Ascending aorta (tissue), 2 donors: Measurements from ENCODE around the gene OR6Q1. TPM values are rescaled to one million over a fixed set of nuclear protein-coding genes. Genes with fewer than 3 reads are reported as not detected.
A peak's percentile ranks its signal among the peaks of the same experiment; 100 is the strongest.

ENCODE experiments used
- DNase-seq, 2 donors: peaks; one replicate each; pipeline ENCODE4 v3.0.0-alpha.2; 2019; ENCODE audit warnings: low spot score in 2 of 2
- H3K27ac ChIP-seq, 2 donors: fragments of 200-600 bp; sonication (generic); one replicate each; pipeline ENCODE4 v1.5.1; 2016 to 2017; ENCODE audit warnings: mild to moderate bottlenecking in 1 of 2
- H3K27me3 ChIP-seq: fragments of 200-600 bp; sonication (generic); one replicate; pipeline ENCODE4 v1.5.1; 2017
- H3K36me3 ChIP-seq, 2 donors: fragments of 200-600 bp; sonication (generic); one replicate each; pipeline ENCODE4 v1.5.1; 2016
- H3K4me1 ChIP-seq, 2 donors: fragments of 200-600 bp; sonication (generic); one replicate each; pipeline ENCODE4 v1.5.1; 2016 to 2017; ENCODE audit warnings: mild to moderate bottlenecking in 1 of 2
- H3K4me3 ChIP-seq, 2 donors: fragments of 200-600 bp; sonication (generic); one replicate each; pipeline ENCODE4 v1.5.1; 2016 to 2017; ENCODE audit warnings: mild to moderate bottlenecking in 1 of 2
- H3K9me3 ChIP-seq, 2 donors: fragments of 200-600 bp; sonication (generic); one replicate each; pipeline ENCODE4 v1.5.1; 2016
- intact Hi-C: fragments of 100-400 bp; cut with DNase I; formaldehyde crosslinking; loops from one replicate; pipeline ENCODE4 v1.15.1; 2023
- total RNA-seq: library from RNA; depleted of rRNA; stranded (reverse); fragments of >200 nt; gene quantifications from one replicate; pipeline ENCODE4 v1.1.0, GENCODE V29; 2016
- TF ChIP-seq, protein P1 (sequence below), 3 experiments: fragments of 200-600 bp in 2 of 3; fragments of 450-650 bp in 1 of 3; sonication (generic) in 2 of 3; IDR thresholded peaks; one replicate each; pipeline ENCODE4 v1.5.1; 2016 to 2019; ENCODE audit warnings: antibody characterized with exemption in 3 of 3, mild to moderate bottlenecking in 1 of 3, moderate library complexity in 1 of 3

Gene OR6Q1
- total RNA-seq, 1 donor from 2014 or later = not detected

DNA sequence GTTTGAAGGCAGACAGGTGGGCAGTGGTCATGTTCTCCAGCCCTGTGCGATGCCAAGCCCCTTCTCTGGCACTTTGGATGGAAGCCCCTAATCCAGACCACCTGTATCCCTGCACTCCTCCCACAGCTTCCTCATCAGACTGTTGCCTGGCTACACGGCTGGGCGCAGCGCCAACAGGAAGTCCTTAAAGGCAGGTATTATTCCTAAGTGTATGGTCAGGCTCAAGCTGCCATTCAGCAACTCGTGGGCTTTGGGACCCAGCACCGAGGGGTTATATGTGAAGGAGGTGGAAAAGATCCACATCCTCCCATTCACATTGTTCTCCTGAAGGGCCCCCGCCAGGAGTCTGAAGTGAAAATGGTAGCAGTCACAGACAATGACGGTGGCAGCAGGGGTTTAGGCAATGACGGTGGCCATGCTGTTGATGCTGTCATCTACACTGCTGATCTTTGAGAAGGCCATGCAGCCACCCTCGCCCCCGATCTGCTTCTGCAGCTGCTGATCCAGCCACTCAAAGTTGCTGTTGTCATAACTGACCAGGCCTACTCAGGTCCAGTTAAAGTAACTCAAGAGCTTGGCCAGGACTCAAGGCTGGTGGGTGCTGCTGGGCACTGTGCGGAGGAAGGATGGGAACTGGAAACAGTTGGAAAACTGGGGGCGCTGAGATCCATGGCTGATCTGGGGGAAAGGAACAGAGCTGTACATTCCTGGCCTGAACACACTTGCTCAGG is 27.7 kb downstream of the OR6Q1 start:
- TF ChIP-seq, protein P1, sequence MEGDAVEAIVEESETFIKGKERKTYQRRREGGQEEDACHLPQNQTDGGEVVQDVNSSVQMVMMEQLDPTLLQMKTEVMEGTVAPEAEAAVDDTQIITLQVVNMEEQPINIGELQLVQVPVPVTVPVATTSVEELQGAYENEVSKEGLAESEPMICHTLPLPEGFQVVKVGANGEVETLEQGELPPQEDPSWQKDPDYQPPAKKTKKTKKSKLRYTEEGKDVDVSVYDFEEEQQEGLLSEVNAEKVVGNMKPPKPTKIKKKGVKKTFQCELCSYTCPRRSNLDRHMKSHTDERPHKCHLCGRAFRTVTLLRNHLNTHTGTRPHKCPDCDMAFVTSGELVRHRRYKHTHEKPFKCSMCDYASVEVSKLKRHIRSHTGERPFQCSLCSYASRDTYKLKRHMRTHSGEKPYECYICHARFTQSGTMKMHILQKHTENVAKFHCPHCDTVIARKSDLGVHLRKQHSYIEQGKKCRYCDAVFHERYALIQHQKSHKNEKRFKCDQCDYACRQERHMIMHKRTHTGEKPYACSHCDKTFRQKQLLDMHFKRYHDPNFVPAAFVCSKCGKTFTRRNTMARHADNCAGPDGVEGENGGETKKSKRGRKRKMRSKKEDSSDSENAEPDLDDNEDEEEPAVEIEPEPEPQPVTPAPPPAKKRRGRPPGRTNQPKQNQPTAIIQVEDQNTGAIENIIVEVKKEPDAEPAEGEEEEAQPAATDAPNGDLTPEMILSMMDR (IDR thresholded peaks at IDR 0.05) = no peak
- intact Hi-C loops = no loop called here
- H3K4me1 ChIP-seq = peaks cover 4 to 18% of the 10 kb centered on the region in 2 donors
- peak overlapping the region; percentile 60 to 81 for H3K27ac ChIP-seq
- no peaks in the 10 kb centered on the region for H3K9me3 ChIP-seq
- DNase-seq = peak in 1 of 2 donors; percentile 66
- H3K27me3 ChIP-seq = no peaks in the 10 kb centered on the region
- no peaks in the 10 kb centered on the region for H3K36me3 ChIP-seq
- H3K4me3 ChIP-seq = no peak overlapping the region

DNA sequence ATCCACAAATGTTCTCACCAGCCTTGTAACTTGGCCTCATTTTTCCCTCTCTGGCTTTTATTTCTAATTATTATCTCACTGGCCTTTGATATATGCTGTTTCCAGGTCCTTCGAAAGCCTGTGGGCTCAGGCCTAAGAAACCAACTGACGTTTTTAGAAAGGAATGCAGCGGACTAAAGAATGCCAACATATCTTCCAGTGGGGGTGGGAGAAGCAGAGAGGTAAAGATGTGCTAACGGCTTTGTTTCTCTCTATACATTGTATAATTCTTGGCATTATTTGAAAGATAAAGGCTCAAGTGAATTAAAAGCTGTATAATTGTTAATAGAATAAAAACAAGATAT is 28.2 kb downstream of the OR6Q1 start:
- intact Hi-C loops = no loop called here

DNA sequence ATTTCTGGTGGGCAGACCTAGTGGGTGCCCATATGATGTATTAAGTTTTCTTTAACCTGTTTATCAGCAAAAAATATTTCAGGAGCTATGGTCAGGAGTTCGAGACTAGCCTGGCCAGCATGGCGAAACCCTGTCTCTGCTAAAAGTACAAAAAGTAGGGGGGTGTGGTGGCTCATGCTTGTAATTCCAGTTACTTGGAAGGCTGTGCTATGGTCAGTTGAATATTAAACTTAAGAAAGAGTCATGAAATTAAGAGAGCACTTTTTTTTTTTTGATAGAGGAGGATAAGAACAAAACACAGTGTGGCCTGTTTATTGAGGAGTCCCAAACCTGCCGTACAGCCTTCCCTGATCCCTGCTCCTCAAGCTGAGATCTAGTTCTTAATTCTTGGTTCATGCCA is 29.8 kb downstream of the OR6Q1 start:
- no peak for DNase-seq
- Histone ChIP-seq H3K9me3 (no peaks in the 10 kb centered on the region), H3K36me3 (no peaks in the 10 kb centered on the region), H3K4me1 (peaks cover 4 to 18% of the 10 kb centered on the region in 2 donors), H3K4me3 (no peak overlapping the region), H3K27ac (peak overlapping the region in 1 of 2 donors; percentile 37), H3K27me3 (no peaks in the 10 kb centered on the region)
- TF ChIP-seq, protein P1 (IDR thresholded peaks at IDR 0.05) = no peak
- intact Hi-C loops = no loop called here

More for the DNA sequence above, 28.2 kb downstream of the OR6Q1 start:
- H3K4me3 ChIP-seq = no peak overlapping the region
- H3K27ac ChIP-seq = peak overlapping the region; percentile 60 to 81
- TF ChIP-seq, protein P1 (IDR thresholded peaks at IDR 0.05) = no peak
- no peaks in the 10 kb centered on the region for H3K9me3 ChIP-seq
- H3K27me3 ChIP-seq = no peaks in the 10 kb centered on the region
- no peaks in the 10 kb centered on the region for H3K36me3 ChIP-seq
- no peak for DNase-seq
- peaks cover 4 to 18% of the 10 kb centered on the region in 2 donors for H3K4me1 ChIP-seq

DNA sequence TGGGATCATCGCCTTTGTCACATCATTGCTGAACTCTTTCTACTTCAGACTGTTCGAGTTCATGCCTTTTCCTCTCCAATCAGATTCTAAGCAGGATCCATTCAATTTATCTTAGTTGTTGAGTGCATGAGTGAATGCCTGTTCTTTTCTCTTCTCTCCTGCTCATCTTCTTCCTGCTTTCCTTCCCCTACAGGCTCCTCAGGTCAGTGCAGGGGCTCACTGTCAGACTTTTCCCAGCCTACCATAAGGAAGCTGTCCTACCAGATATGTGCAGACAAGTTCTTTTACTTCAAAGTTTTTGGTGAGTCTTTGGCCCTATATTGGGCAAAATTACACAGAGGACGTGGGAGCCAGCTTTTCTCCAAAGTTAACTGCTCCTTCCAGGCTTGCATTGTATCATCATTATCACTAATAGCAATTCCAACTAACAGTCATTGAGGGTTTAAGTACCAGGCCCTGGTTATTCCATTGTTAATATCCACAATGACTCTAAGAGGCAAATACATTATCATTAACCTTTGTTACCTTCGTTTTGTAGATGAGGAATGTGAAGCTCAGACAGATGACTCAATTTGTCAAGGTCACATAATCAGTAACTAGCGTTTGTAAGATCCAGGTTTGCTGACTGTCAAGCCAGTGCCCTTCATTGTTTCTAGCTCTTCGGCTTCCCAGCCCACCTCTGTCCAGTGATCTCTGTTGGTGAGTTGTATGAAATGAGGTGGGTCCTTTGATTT is 30.4 kb downstream of the OR6Q1 start:
- intact Hi-C loops = no loop called here
- DNase-seq = no peak
- H3K27me3 ChIP-seq = no peaks in the 10 kb centered on the region

DNA sequence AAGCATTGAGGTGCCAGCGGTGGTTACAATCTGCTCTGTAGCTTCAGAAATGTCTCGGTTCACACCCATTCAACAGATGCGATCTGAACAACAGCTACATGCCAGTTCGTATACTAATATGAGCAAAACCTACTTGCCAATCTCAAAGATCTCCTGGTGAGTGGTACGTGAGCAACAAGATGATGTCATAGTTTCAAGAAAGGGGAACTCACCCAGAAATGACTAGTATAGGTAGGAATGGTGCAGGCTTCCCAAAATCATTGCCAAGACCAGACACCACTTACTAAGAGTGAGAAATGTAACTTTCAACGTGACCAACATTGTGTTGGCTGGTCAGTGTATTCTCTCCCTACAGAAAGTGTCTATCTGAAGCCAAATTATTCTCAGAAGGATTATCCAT is 31.1 kb downstream of the OR6Q1 start:
- Histone ChIP-seq H3K27ac (no peak overlapping the region), H3K9me3 (no peaks in the 10 kb centered on the region), H3K36me3 (no peaks in the 10 kb centered on the region), H3K4me1 (peaks cover 4 to 18% of the 10 kb centered on the region in 2 donors), H3K4me3 (no peak overlapping the region), H3K27me3 (no peaks in the 10 kb centered on the region)
- intact Hi-C loops = no loop called here
- TF ChIP-seq, protein P1 (IDR thresholded peaks at IDR 0.05) = no peak
- no peak for DNase-seq

More for the DNA sequence above, 30.4 kb downstream of the OR6Q1 start:
- H3K4me3 ChIP-seq = no peak overlapping the region
- TF ChIP-seq, protein P1 (IDR thresholded peaks at IDR 0.05) = no peak
- H3K36me3 ChIP-seq = no peaks in the 10 kb centered on the region
- peaks cover 4 to 18% of the 10 kb centered on the region in 2 donors for H3K4me1 ChIP-seq
- H3K9me3 ChIP-seq = no peaks in the 10 kb centered on the region
- no peak overlapping the region for H3K27ac ChIP-seq
